ENCODE results near the gene RIOX2. TPM values are rescaled to one million over a fixed set of nuclear protein-coding genes. Genes with fewer than 3 reads are reported as not detected.

Gene RIOX2
- total RNA-seq, 6 experiments from 2014 or later: 10.9 to 27.6 (median 15.6) TPM

- Histone ChIP-seq H3K36me3 (peaks cover 0 to 4% (median 0%) of the 10 kb centered on the region in 4 donors), H3K9me3 (no peaks in the 10 kb centered on the region), H3K27ac (no peak overlapping the region), H3K4me3 (no peak overlapping the region), H3K27me3 (no peaks in the 10 kb centered on the region), H3K4me1 (peaks cover 0 to 9% (median 3%) of the 10 kb centered on the region in 4 donors)
- ATAC-seq: no peak
- TF ChIP-seq CTCF (IDR thresholded peaks at IDR 0.05): no peak
- TF ChIP-seq POLR2A (IDR thresholded peaks at IDR 0.05): no peak
- DNase-seq: no peak
- 95% methylated on average over 1 of the region's 1 CpG for WGBS (ENCODE audit: insufficient coverage, low coverage, low lambda C conversion rate, missing lambda C conversion rate)
- intact Hi-C loops (cut with DNase I): no loop called here
Observed at GRCh38 chr3:97970156-97970555, 2.1 kb downstream of the RIOX2 start.

DNA sequence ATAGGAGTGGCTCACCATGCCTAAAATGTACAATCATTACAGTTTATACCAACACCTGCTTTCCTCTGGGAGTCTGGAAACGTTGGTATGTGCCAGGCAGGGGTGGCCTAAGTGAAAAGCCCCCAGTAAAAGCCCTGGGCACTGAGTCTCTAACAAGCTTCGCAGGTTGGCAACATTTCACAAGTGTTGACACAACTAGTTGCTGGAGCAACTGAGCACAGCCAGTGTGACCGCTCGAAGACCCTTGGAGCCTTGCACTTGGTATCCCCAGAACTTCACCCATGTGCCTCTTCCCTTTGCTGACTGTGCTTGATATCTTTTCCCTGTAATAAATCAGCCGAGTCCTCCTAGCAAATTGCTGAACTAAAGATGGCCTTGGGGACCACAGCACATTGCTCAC, 2.7 kb downstream of the RIOX2 start:
- Histone ChIP-seq H3K9me3 (no peaks in the 10 kb centered on the region), H3K36me3 (peaks cover 0 to 4% (median 0%) of the 10 kb centered on the region in 4 donors), H3K27ac (no peak overlapping the region), H3K4me1 (peaks cover 0 to 9% (median 3%) of the 10 kb centered on the region in 4 donors), H3K27me3 (no peaks in the 10 kb centered on the region), H3K4me3 (no peak overlapping the region)
- TF ChIP-seq POLR2A (IDR thresholded peaks at IDR 0.05) (no peak), CTCF (IDR thresholded peaks at IDR 0.05) (no peak)
- no peak for ATAC-seq
- intact Hi-C loops (cut with DNase I): no loop called here
- WGBS (ENCODE audit: insufficient coverage, low coverage, low lambda C conversion rate, missing lambda C conversion rate): 88% methylated on average over 1 of the region's 5 CpGs
- no peak for DNase-seq

- peaks cover 0 to 9% (median 3%) of the 10 kb centered on the region in 4 donors for H3K4me1 ChIP-seq
Observed at GRCh38 chr3:97968376-97968775, 3.9 kb downstream of the RIOX2 start.

GRCh38 chr3:97967966-97968365, 4.3 kb downstream of the RIOX2 start:
- 72% methylated on average over 8 of the region's 8 CpGs for WGBS (ENCODE audit: insufficient coverage, low coverage, low lambda C conversion rate, missing lambda C conversion rate)
- no peaks in the 10 kb centered on the region for H3K27me3 ChIP-seq
- peaks cover 0 to 4% (median 0%) of the 10 kb centered on the region in 4 donors for H3K36me3 ChIP-seq
- TF ChIP-seq POLR2A (IDR thresholded peaks at IDR 0.05): no peak
- TF ChIP-seq CTCF (IDR thresholded peaks at IDR 0.05): peak; percentile 29 to 55 (median 38)
- H3K27ac ChIP-seq: no peak overlapping the region
- ATAC-seq: peak in 3 of 4 donors; percentile 32 to 66 (median 55)
- H3K4me1 ChIP-seq: peaks cover 0 to 9% (median 3%) of the 10 kb centered on the region in 4 donors
- intact Hi-C loops (cut with DNase I): no loop called here
- H3K4me3 ChIP-seq: no peak overlapping the region
- peak in 2 of 3 donors; percentile 54 to 72 for DNase-seq
- H3K9me3 ChIP-seq: no peaks in the 10 kb centered on the region

More at GRCh38 chr3:97968376-97968775, 3.9 kb downstream of the RIOX2 start:
- peaks cover 0 to 4% (median 0%) of the 10 kb centered on the region in 4 donors for H3K36me3 ChIP-seq
- DNase-seq (no peak), ATAC-seq (no peak)
- no peak for TF ChIP-seq CTCF (IDR thresholded peaks at IDR 0.05)
- no peak for TF ChIP-seq POLR2A (IDR thresholded peaks at IDR 0.05)
- WGBS (ENCODE audit: insufficient coverage, low coverage, low lambda C conversion rate, missing lambda C conversion rate): no CpG with 5 or more reads among the region's 1 CpG
- no peaks in the 10 kb centered on the region for H3K27me3 ChIP-seq
- intact Hi-C loops (cut with DNase I): no loop called here
- H3K4me3 ChIP-seq: no peak overlapping the region
- H3K9me3 ChIP-seq: no peaks in the 10 kb centered on the region
- no peak overlapping the region for H3K27ac ChIP-seq
